GM12878 (cell line): ENCODE measurements around the gene KCNJ14. TPM values are rescaled to one million over a fixed set of nuclear protein-coding genes. Genes with fewer than 3 reads are reported as not detected.
A peak's percentile ranks its signal among the peaks of the same experiment; 100 is the strongest.

Source experiments
- CHD1 ChIP-seq: IDR thresholded peaks from 2 replicates; pipeline ENCODE4 v1.6.1; 2012; ENCODE audit warnings: low read depth, low read length, improper control_type of control experiment
- CREB1 ChIP-seq: IDR thresholded peaks from 2 replicates; pipeline ENCODE4 v1.6.1; 2012; ENCODE audit warnings: low read depth, mild to moderate bottlenecking, inconsistent platforms
- EP300 ChIP-seq, 2 experiments: fragments of 150-350 bp in 1 of 2; IDR thresholded peaks; 2 replicates each; pipeline ENCODE4 v1.6.1; 2011 to 2012; ENCODE audit warnings: low read depth in 2 of 2, low read length in 2 of 2, borderline replicate concordance in 1 of 2, improper control_type of control experiment in 1 of 2, inconsistent platforms in 1 of 2; ENCODE audit not compliant: control insufficient read depth in 1 of 2
- HDAC2 ChIP-seq: fragments of 200-600 bp; sonication (generic); IDR thresholded peaks from 2 replicates; pipeline ENCODE4 v1.6.1; 2017
- IKZF2 ChIP-seq, 2 experiments: fragments of 450-650 bp; IDR thresholded peaks; 2 replicates each; pipeline ENCODE4 v1.6.1; 2017; ENCODE audit warnings: mild to moderate bottlenecking in 2 of 2, moderate library complexity in 2 of 2
- JUND ChIP-seq: IDR thresholded peaks from 2 replicates; pipeline ENCODE4 v1.6.1; 2012; ENCODE audit warnings: low read depth, mild to moderate bottlenecking, low read length, improper control_type of control experiment, moderate library complexity
- MEF2A ChIP-seq: IDR thresholded peaks from 2 replicates; pipeline ENCODE4 v1.6.1; 2011; ENCODE audit warnings: low read depth, mild to moderate bottlenecking, low read length, moderate library complexity; ENCODE audit not compliant: insufficient read depth
- MEF2B ChIP-seq: fragments of 450-650 bp; IDR thresholded peaks from 2 replicates; pipeline ENCODE4 v1.6.1; 2018; ENCODE audit warnings: mild to moderate bottlenecking, moderate library complexity; ENCODE audit not compliant: partially characterized antibody, poor library complexity, severe bottlenecking
- NR2C2 ChIP-seq: IDR thresholded peaks from 2 replicates; pipeline ENCODE4 v1.6.1; 2011; ENCODE audit warnings: borderline replicate concordance, low read depth; ENCODE audit not compliant: control insufficient read depth, insufficient read length
- NR2F1 ChIP-seq: fragments of 450-650 bp; conservative IDR thresholded peaks from 2 replicates; pipeline ENCODE4 v1.6.1; 2017; ENCODE audit warnings: mild to moderate bottlenecking
- PBX3 ChIP-seq: IDR thresholded peaks from 2 replicates; pipeline ENCODE4 v1.6.1; 2011; ENCODE audit warnings: mild to moderate bottlenecking, low read depth, low read length, moderate library complexity; ENCODE audit not compliant: insufficient replicate concordance
- SIN3A ChIP-seq: IDR thresholded peaks from 2 replicates; pipeline ENCODE4 v1.6.1; 2012; ENCODE audit warnings: low read depth, low read length, improper control_type of control experiment
- polyA plus RNA-seq, 11 experiments: library from polyadenylated mRNA; depleted of rRNA in 4 of 11; unstranded in 6 of 11; stranded (reverse) in 5 of 11; fragments of >200 nt; fragmentation: Nextera tagmentation in 4 of 11; fragmentation: Illumina TruSeq in 1 of 11; extraction: Ambion mirVana in 4 of 11; extraction: Trizol in 1 of 11; gene quantifications; 1 replicate in 1 of 11; 2 replicates in 10 of 11; pipeline versions ENCODE4 v1.2.1 to v1.2.3, GENCODE V29; 2011 to 2016; ENCODE audit warnings: inconsistent platforms in 2 of 11, missing spikeins in 2 of 11, low read depth in 1 of 11
- total RNA-seq, 4 experiments: library from RNA; depleted of rRNA in 3 of 4; stranded (reverse); fragments of >200 nt in 3 of 4; fragmentation: Illumina TruSeq in 1 of 4; extraction: Trizol in 1 of 4; gene quantifications; 2 replicates each; pipeline versions ENCODE4 v1.2.1 to v1.2.3, GENCODE V29; 2013 to 2021
- TF ChIP-seq, protein P1 (sequence below): fragments of 450-650 bp; IDR thresholded peaks from 2 replicates; pipeline ENCODE4 v1.6.1; 2016; ENCODE audit warnings: mild to moderate bottlenecking
- TF ChIP-seq, protein P2 (sequence below): fragments of 450-650 bp; IDR thresholded peaks from 2 replicates; pipeline ENCODE4 v1.6.1; 2018; ENCODE audit warnings: borderline replicate concordance, mild to moderate bottlenecking; ENCODE audit not compliant: partially characterized antibody
- TF ChIP-seq, protein P3 (sequence below): fragments of 450-650 bp; IDR thresholded peaks from 2 replicates; pipeline ENCODE4 v1.6.1; 2017; ENCODE audit warnings: borderline replicate concordance
- TF ChIP-seq, protein P4 (sequence below): IDR thresholded peaks from 2 replicates; pipeline ENCODE4 v1.6.1; 2012; ENCODE audit warnings: improper control_type of control experiment, low read depth, low read length; ENCODE audit not compliant: insufficient replicate concordance

KCNJ14 gene
- total and polyA plus RNA-seq, 10 of the 15 experiments (the other 5 are each of a cell fraction or from before 2014, with no cell fraction given): 0.24 to 1.4 (median 0.42) TPM

GRCh38 chr19:48445606-48446481 lies 9.5 kb upstream of the KCNJ14 start, which contains the start of gene GRWD1 (continued):
- TF ChIP-seq NR2C2 (no peak), JUND (no peak), MEF2A (no peak), PBX3 (no peak), SIN3A (peak; percentile 96), IKZF2 (IDR thresholded peaks at IDR 0.05) (peak; percentile 21 to 35; a peak in 2 of 4 replicates), HDAC2 (no peak), NR2F1 (no peak), CREB1 (peak; percentile 95), EP300 (IDR thresholded peaks at IDR 0.05; ENCODE audit: borderline replicate concordance in 1 of 2, control insufficient read depth in 1 of 2, low read depth in 2 of 2, low read length in 2 of 2) (no peak), MEF2B (no peak), CHD1 (no peak)
- TF ChIP-seq, protein P1, sequence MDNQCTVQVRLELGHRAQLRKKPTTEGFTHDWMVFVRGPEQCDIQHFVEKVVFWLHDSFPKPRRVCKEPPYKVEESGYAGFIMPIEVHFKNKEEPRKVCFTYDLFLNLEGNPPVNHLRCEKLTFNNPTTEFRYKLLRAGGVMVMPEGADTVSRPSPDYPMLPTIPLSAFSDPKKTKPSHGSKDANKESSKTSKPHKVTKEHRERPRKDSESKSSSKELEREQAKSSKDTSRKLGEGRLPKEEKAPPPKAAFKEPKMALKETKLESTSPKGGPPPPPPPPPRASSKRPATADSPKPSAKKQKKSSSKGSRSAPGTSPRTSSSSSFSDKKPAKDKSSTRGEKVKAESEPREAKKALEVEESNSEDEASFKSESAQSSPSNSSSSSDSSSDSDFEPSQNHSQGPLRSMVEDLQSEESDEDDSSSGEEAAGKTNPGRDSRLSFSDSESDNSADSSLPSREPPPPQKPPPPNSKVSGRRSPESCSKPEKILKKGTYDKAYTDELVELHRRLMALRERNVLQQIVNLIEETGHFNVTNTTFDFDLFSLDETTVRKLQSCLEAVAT: no peak
- TF ChIP-seq, protein P2, sequence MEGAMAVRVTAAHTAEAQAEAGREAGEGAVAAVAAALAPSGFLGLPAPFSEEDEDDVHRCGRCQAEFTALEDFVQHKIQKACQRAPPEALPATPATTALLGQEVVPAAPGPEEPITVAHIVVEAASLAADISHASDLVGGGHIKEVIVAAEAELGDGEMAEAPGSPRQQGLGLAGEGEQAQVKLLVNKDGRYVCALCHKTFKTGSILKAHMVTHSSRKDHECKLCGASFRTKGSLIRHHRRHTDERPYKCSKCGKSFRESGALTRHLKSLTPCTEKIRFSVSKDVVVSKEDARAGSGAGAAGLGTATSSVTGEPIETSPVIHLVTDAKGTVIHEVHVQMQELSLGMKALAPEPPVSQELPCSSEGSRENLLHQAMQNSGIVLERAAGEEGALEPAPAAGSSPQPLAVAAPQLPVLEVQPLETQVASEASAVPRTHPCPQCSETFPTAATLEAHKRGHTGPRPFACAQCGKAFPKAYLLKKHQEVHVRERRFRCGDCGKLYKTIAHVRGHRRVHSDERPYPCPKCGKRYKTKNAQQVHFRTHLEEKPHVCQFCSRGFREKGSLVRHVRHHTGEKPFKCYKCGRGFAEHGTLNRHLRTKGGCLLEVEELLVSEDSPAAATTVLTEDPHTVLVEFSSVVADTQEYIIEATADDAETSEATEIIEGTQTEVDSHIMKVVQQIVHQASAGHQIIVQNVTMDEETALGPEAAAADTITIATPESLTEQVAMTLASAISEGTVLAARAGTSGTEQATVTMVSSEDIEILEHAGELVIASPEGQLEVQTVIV: peak; percentile 85
- TF ChIP-seq, protein P3, sequence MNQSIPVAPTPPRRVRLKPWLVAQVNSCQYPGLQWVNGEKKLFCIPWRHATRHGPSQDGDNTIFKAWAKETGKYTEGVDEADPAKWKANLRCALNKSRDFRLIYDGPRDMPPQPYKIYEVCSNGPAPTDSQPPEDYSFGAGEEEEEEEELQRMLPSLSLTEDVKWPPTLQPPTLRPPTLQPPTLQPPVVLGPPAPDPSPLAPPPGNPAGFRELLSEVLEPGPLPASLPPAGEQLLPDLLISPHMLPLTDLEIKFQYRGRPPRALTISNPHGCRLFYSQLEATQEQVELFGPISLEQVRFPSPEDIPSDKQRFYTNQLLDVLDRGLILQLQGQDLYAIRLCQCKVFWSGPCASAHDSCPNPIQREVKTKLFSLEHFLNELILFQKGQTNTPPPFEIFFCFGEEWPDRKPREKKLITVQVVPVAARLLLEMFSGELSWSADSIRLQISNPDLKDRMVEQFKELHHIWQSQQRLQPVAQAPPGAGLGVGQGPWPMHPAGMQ: peak; percentile 84
- TF ChIP-seq, protein P4, sequence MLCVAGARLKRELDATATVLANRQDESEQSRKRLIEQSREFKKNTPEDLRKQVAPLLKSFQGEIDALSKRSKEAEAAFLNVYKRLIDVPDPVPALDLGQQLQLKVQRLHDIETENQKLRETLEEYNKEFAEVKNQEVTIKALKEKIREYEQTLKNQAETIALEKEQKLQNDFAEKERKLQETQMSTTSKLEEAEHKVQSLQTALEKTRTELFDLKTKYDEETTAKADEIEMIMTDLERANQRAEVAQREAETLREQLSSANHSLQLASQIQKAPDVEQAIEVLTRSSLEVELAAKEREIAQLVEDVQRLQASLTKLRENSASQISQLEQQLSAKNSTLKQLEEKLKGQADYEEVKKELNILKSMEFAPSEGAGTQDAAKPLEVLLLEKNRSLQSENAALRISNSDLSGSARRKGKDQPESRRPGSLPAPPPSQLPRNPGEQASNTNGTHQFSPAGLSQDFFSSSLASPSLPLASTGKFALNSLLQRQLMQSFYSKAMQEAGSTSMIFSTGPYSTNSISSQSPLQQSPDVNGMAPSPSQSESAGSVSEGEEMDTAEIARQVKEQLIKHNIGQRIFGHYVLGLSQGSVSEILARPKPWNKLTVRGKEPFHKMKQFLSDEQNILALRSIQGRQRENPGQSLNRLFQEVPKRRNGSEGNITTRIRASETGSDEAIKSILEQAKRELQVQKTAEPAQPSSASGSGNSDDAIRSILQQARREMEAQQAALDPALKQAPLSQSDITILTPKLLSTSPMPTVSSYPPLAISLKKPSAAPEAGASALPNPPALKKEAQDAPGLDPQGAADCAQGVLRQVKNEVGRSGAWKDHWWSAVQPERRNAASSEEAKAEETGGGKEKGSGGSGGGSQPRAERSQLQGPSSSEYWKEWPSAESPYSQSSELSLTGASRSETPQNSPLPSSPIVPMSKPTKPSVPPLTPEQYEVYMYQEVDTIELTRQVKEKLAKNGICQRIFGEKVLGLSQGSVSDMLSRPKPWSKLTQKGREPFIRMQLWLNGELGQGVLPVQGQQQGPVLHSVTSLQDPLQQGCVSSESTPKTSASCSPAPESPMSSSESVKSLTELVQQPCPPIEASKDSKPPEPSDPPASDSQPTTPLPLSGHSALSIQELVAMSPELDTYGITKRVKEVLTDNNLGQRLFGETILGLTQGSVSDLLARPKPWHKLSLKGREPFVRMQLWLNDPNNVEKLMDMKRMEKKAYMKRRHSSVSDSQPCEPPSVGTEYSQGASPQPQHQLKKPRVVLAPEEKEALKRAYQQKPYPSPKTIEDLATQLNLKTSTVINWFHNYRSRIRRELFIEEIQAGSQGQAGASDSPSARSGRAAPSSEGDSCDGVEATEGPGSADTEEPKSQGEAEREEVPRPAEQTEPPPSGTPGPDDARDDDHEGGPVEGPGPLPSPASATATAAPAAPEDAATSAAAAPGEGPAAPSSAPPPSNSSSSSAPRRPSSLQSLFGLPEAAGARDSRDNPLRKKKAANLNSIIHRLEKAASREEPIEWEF: no peak
